Tibial nerve (tissue), 4 donors: ENCODE results near the gene ASXL2.

Experiments
- EP300 ChIP-seq, 2 donors: sonication (generic); formaldehyde crosslinking; IDR thresholded peaks; one replicate each; pipeline ENCODE4 v1.6.1; 2017; ENCODE audit warnings: antibody characterized with exemption in 2 of 2, mild to moderate bottlenecking in 1 of 2
- POLR2A ChIP-seq, 2 donors: fragments of 450-650 bp; IDR thresholded peaks; one replicate each; pipeline ENCODE4 v1.6.1; 2017; ENCODE audit warnings: antibody characterized with exemption in 2 of 2, mild to moderate bottlenecking in 2 of 2, moderate library complexity in 2 of 2
- TF ChIP-seq, protein P1 (sequence below), 5 experiments: fragments of 200-600 bp in 3 of 5; fragments of 450-650 bp in 2 of 5; sonication (generic) in 3 of 5; IDR thresholded peaks; one replicate each; pipeline ENCODE4 v1.5.1; 2016 to 2019; ENCODE audit warnings: antibody characterized with exemption in 5 of 5, mild to moderate bottlenecking in 3 of 5, moderate library complexity in 2 of 5

DNA sequence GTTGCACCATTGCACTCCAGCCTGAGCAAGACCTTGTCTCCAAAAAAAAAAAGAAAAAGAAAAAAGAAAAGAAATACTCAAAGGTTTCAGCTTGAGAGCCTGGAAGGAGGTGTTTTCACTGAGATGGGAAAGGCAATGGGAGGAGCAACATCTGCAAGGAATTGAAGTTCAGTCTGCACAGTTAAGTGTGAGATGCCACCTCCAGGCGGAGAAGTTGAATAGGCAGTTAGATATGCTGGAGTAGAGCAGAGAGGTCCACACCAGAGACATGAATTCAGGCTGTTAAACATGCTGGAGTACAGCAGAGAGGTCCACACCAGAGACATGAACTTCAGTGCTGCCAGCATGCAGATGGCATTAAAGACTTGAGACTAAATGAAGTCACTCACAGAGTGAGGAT is 163.5 kb downstream of the ASXL2 start:
- TF ChIP-seq, protein P1, sequence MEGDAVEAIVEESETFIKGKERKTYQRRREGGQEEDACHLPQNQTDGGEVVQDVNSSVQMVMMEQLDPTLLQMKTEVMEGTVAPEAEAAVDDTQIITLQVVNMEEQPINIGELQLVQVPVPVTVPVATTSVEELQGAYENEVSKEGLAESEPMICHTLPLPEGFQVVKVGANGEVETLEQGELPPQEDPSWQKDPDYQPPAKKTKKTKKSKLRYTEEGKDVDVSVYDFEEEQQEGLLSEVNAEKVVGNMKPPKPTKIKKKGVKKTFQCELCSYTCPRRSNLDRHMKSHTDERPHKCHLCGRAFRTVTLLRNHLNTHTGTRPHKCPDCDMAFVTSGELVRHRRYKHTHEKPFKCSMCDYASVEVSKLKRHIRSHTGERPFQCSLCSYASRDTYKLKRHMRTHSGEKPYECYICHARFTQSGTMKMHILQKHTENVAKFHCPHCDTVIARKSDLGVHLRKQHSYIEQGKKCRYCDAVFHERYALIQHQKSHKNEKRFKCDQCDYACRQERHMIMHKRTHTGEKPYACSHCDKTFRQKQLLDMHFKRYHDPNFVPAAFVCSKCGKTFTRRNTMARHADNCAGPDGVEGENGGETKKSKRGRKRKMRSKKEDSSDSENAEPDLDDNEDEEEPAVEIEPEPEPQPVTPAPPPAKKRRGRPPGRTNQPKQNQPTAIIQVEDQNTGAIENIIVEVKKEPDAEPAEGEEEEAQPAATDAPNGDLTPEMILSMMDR (IDR thresholded peaks at IDR 0.05): no peak
- TF ChIP-seq EP300 (IDR thresholded peaks at IDR 0.05) (no peak), POLR2A (IDR thresholded peaks at IDR 0.05) (no peak)
